ENCODE data around the gene LIM2. TPM values are rescaled to one million over a fixed set of nuclear protein-coding genes. Genes with fewer than 3 reads are reported as not detected.

LIM2 gene
- total and polyA plus RNA-seq, 2 donors from 2014 or later = not detected

GRCh38 chr19:51338563-51339312, 49.0 kb downstream of the LIM2 start:
- intact Hi-C loops (cut with DNase I) = no loop called here
- Histone ChIP-seq H3K4me3 (ENCODE audit: low read length in 3 of 3) (peak overlapping the region; percentile 63 to 72 (median 69)), H3K36me3 (ENCODE audit: control insufficient read depth in 2 of 3, insufficient read depth in 3 of 3, low read length in 3 of 3) (no peaks in the 10 kb centered on the region), H3K27me3 (ENCODE audit: control insufficient read depth, insufficient read depth, low read length) (no peaks in the 10 kb centered on the region), H3K27ac (ENCODE audit: low read depth in 2 of 2, low read length in 2 of 2) (no peak overlapping the region), H3K9me3 (ENCODE audit: control insufficient read depth in 2 of 3, insufficient read depth in 1 of 3, low read length in 3 of 3) (no peaks in the 10 kb centered on the region), H3K9ac (ENCODE audit: low read length in 3 of 3) (peak overlapping the region in 1 of 3 donors; percentile 47), H3K4me1 (ENCODE audit: control insufficient read depth in 2 of 3, insufficient read depth in 2 of 3, low read depth in 1 of 3, low read length in 3 of 3) (peaks cover 0 to 7% (median 0%) of the 10 kb centered on the region in 3 donors)
- peak; percentile 90 for TF ChIP-seq CTCF (IDR thresholded peaks at IDR 0.05; ENCODE audit: borderline replicate concordance, extremely low read depth, insufficient read depth)
- FAIRE-seq (no peak), DNase-seq (peak; percentile 88 to 93 (median 93))

- H3K9ac ChIP-seq (ENCODE audit: low read length in 3 of 3) = no peak overlapping the region
- intact Hi-C loops (cut with DNase I) = no loop called here
Measured at GRCh38 chr19:51337861-51338562, 49.8 kb downstream of the LIM2 start.

GRCh38 chr19:51337141-51337860, 50.5 kb downstream of the LIM2 start:
- Histone ChIP-seq H3K27ac (ENCODE audit: low read depth in 2 of 2, low read length in 2 of 2) (no peak overlapping the region), H3K4me1 (ENCODE audit: control insufficient read depth in 2 of 3, insufficient read depth in 2 of 3, low read depth in 1 of 3, low read length in 3 of 3) (peaks cover 0 to 7% (median 0%) of the 10 kb centered on the region in 3 donors), H3K36me3 (ENCODE audit: control insufficient read depth in 2 of 3, insufficient read depth in 3 of 3, low read length in 3 of 3) (no peaks in the 10 kb centered on the region), H3K9ac (ENCODE audit: low read length in 3 of 3) (no peak overlapping the region), H3K4me3 (ENCODE audit: low read length in 3 of 3) (no peak overlapping the region), H3K9me3 (ENCODE audit: control insufficient read depth in 2 of 3, insufficient read depth in 1 of 3, low read length in 3 of 3) (no peaks in the 10 kb centered on the region), H3K27me3 (ENCODE audit: control insufficient read depth, insufficient read depth, low read length) (no peaks in the 10 kb centered on the region)
- FAIRE-seq (no peak), DNase-seq (peak in 1 of 5 donors; percentile 77)
- intact Hi-C loops (cut with DNase I) = no loop called here
- no peak for TF ChIP-seq CTCF (IDR thresholded peaks at IDR 0.05; ENCODE audit: borderline replicate concordance, extremely low read depth, insufficient read depth)

More at GRCh38 chr19:51337861-51338562, 49.8 kb downstream of the LIM2 start:
- no peaks in the 10 kb centered on the region for H3K9me3 ChIP-seq (ENCODE audit: control insufficient read depth in 2 of 3, insufficient read depth in 1 of 3, low read length in 3 of 3)
- no peak for TF ChIP-seq CTCF (IDR thresholded peaks at IDR 0.05; ENCODE audit: borderline replicate concordance, extremely low read depth, insufficient read depth)
- no peaks in the 10 kb centered on the region for H3K36me3 ChIP-seq (ENCODE audit: control insufficient read depth in 2 of 3, insufficient read depth in 3 of 3, low read length in 3 of 3)
- FAIRE-seq (no peak), DNase-seq (peak in 1 of 5 donors; percentile 68)
- H3K27me3 ChIP-seq (ENCODE audit: control insufficient read depth, insufficient read depth, low read length) = no peaks in the 10 kb centered on the region
- no peak overlapping the region for H3K27ac ChIP-seq (ENCODE audit: low read depth in 2 of 2, low read length in 2 of 2)
- peaks cover 0 to 7% (median 0%) of the 10 kb centered on the region in 3 donors for H3K4me1 ChIP-seq (ENCODE audit: control insufficient read depth in 2 of 3, insufficient read depth in 2 of 3, low read depth in 1 of 3, low read length in 3 of 3)
- no peak overlapping the region for H3K4me3 ChIP-seq (ENCODE audit: low read length in 3 of 3)
